GM18868 (cell line): ENCODE results near the gene MMP11.

Source experiments
- ATAC-seq: cut with Tn5 transposase; IDR thresholded peaks from one replicate; pipeline ENCODE4 v1.9.1; 2021; ENCODE audit warnings: mild to moderate bottlenecking, moderate library complexity; ENCODE audit not compliant: unreplicated experiment

MMP11 gene

DNA sequence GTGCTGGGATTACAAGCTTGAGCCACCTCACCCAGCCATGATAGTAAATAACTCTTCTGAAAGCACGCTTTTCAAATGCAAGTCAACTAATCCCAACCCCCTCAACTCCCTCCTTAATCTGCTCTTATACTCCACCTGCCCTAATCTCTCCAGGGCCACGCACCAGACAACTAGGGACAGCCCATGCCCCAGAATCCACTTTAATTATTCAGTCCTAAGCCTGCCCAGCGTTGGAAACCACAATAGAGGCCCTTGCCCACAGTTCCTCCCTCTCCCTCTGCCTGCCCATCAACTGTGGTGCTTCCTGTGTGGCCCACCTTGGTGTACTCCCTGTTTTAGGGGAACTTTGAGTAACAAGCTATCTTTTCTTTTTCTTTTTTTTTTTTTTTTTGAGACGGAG lies 15.8 kb upstream of the MMP11 start:
- no peak for ATAC-seq

GRCh38 chr22:23759566-23759965 lies 13.1 kb upstream of the MMP11 start:
- no peak for ATAC-seq

DNA sequence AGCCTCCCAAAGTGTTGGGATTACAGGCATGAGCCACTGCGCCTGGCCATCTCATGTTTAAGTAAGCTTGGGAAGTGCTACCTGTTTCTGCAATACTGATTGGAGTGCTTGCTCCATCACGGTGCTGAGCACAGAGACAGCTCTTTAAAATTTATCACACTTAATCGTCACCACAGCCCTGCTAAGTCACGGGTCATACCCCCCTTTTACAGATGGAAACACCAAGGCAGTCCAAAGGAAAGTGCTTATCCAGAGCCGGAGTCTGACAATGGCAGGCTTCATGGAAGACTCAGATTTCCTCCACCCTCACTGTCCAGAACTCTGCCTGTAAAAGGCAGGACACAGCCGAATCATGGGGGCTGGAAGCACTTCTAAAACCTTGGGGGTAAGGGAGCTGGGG lies 12.6 kb upstream of the MMP11 start:
- ATAC-seq: no peak

DNA sequence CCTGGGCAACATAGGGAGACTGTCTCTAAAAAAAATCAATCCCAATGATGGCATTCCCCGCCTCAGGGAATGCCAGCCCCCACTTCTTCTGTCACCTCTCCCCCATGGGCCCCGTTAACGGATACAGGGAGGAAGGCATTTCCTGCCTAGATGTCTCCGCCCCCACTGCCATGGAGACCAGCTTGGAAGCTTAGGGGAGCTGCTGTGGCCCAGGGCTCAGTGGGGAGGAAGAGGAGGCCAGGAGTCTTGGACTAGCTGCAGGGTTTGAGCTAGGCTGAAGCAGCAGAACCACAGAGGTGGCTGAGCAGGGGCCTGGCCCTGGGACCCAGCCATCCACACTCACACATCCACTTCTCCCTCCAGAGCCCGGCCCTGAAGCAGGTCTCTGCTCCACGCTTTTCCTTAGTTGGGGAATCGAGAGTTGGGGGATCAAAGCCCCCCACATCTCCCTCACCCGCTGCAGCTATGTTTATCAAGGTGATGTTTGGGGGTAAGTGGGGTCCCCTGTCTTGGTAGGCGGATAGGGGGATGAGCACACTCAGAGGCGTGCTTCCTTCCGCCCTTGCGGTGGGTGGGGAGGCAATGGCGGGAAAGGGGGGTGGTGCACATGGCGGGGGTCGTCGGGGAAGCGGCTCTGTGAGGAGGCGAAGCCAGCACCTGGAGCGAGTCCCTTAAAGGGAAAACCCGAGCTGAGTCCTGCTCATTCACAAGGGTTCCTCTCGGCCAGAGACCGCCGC lies 9.6 kb upstream of the MMP11 start, which contains the start of gene C22orf15:
Gene C22orf15, plus strand, starts transcription at position 149 of the 737 bp plus-strand sequence. Its CDS starts 317 bp downstream, at position 466.
- no peak for ATAC-seq

- no peak for ATAC-seq
Observed at GRCh38 chr22:23763579-23763945, 9.1 kb upstream of the MMP11 start.

DNA sequence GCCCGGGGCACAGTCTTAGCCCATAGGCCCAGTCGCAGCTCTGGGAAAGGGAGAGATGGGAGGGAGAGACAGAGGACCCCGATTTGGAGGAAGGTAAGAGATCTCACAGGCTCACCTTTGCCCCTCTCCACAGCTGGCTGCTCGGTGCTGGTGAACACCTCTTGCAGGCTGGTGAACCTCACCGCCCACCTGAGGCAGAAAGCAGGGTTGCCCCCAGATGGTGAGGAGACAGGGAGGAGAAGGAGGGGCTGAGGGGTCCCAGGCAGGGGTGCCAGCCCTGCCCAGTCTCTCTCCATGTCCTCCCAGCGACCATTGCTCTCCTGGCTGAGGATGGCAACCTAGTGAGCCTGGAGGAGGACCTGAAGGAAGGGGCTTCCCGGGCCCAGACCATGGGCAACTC lies 8.7 kb upstream of the MMP11 start:
- no peak for ATAC-seq

DNA sequence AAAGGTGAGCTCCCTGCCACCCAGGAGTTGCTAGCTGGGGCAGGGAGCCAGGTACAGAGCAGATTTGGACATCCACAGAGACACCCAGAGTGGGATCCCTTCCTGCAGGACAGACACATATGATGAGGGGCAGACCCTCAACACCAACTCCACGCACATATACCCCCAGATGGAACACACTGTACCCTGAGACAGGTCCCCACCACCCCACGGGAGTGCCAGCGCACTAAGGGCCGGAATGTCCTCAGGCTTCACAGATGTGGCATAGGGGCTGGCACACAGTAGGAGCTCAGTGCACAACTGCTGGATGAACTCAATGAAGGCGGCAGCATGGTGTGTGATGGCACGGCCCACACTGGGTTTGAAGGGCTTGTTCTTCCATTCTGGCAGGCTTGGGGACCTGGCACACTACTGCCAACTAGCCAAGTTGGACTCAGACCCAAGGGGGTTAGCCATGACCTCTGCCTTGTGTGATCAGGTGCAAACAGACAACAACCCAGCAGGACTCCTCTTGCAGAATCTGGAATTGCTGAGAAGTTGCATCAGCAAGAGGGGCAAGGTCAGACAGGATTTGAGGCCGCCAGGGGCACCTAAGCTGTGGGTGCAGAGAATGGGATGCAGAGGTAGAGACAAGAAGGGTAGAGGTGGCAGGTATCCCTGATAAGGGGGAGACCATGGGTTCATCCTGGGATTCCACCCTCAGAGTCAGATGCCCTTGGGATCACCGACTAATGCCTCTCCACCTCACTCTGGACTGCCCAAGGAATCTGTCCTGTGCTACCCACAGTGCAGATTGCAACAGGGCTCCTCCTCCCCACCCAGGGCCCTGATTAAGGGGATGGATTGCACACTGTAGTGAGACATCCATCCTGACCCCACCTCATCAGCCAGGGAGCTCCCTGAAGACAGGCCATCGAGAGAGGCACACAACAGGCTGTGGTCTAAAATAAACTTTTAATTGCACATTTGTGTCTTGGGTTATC lies 7.5 kb upstream of the MMP11 start:
- ATAC-seq: no peak

GRCh38 chr22:23767303-23767672 lies 5.4 kb upstream of the MMP11 start:
- ATAC-seq: no peak

- no peak for ATAC-seq
Observed at GRCh38 chr22:23767673-23768548, 4.7 kb upstream of the MMP11 start, which contains the start of gene CHCHD10. Gene CHCHD10, minus strand, starts transcription at chr22:23767972. Its CDS starts 98 bp downstream, at chr22:23767874.

- ATAC-seq: no peak
Observed at GRCh38 chr22:23769321-23769965, 3.2 kb upstream of the MMP11 start.

DNA sequence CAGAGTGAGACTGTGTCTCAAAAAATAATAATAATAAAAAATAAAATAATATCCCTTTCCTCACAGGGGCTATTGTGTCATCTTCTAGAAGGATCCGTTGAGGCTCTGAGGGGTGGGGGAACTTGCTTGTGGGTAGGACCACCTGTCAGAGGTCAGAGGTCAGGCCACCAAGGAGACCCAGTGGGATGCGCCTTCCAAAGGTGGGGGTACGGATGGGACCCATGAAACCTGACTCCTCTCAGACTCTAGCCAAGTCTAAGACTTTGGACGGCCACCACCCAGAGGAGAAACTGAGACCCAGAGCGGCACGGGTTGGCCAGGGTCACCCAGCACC lies 367 bp upstream of the MMP11 start:
- no peak for ATAC-seq

DNA sequence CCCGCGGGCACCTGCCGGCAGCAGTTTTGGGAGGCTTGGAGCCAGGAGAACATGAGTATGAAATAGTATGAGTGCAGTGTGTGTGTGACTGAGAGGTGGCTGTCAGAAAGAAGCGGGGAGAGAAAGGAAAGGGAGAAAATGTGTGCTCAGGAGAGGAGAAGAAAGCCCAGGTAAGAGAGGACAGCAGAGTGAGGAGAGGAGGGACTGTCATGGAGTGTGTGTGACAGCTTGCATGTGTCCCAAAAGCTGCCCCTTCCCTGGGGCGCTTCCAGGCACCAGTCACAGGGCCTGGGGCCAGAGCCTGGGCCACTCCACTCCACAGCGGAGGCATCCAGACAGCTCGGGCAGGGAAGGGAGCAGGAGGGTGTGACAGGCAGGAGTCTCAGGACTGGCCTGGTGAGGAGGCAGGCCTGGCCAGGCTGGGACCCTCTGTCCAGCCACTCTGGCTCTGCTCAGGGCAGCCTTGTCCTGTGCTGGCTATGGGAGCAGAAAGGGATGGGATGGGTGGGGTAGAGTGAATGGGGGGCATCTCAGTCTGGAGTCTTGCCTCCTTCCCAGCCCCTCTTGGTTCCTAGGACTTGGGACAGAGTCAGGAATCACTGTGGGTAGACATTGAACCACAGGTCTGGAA lies 949 bp downstream of the MMP11 start:
- no peak for ATAC-seq

DNA sequence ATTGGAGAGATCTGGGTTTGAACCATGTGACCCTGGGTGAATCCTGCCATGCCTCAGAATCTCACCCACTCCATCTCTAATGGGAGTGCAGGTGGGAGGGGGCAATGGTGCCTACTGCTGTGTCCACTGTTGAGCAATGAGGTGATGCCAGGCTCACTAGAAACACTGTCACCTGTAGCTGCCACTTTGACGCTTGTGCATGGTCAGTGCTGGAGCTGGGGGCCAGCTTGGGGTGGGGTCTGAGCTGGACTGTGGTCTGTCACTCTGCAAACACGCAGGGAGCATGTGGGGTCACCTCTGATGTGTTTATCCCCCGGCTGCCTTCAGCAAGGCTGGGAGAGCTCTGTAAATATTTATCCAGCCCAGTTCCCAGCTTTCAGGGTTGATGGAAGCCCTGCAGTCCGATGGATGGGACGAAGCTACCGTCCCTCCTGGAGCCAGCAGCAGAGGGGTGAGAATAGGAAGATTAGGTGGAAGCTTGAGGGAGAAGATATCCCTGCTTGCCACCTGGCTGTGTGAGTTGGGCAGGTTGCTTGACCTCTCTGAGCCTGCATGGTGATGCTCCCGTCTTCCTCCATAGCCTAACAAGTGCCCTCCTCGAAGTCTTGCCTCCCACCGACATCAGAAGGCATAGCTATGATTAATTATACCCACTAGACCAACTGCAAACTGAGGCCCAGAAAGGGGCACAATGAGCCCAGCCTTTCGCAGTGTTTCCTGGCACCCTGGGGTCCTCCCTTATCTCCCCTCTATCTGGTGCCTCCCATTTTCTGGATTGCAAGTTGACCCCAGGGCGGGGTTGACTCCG lies 1.7 kb downstream of the MMP11 start:
- ATAC-seq: no peak

GRCh38 chr22:23774922-23775436 lies 2.3 kb downstream of the MMP11 start:
- ATAC-seq: no peak

GRCh38 chr22:23775779-23776375 lies 3.2 kb downstream of the MMP11 start:
- no peak for ATAC-seq

GRCh38 chr22:23777776-23778576 lies 5.3 kb downstream of the MMP11 start:
- no peak for ATAC-seq

- no peak for ATAC-seq
Observed at GRCh38 chr22:23778577-23778900, 5.9 kb downstream of the MMP11 start.

- no peak for ATAC-seq
Observed at GRCh38 chr22:23779083-23779482, 6.4 kb downstream of the MMP11 start.
